DOHH2 (cell line): Measurements from ENCODE around the gene TRAF3.

Source experiments
- EZH2phosphoT487 ChIP-seq: fragments of 200-600 bp; sonication (generic); IDR thresholded peaks from 2 replicates; pipeline ENCODE4 v1.6.1; 2017; ENCODE audit warnings: borderline replicate concordance, mild to moderate bottlenecking, antibody characterized with exemption, low read length, moderate library complexity, mixed read lengths
- TF ChIP-seq, protein P1 (sequence below): fragments of 200-600 bp; sonication (generic); IDR thresholded peaks from one replicate; pipeline ENCODE4 v1.5.1; 2014; ENCODE audit warnings: antibody characterized with exemption, mild to moderate bottlenecking, low read depth, low read length; ENCODE audit not compliant: poor library complexity, severe bottlenecking

DNA sequence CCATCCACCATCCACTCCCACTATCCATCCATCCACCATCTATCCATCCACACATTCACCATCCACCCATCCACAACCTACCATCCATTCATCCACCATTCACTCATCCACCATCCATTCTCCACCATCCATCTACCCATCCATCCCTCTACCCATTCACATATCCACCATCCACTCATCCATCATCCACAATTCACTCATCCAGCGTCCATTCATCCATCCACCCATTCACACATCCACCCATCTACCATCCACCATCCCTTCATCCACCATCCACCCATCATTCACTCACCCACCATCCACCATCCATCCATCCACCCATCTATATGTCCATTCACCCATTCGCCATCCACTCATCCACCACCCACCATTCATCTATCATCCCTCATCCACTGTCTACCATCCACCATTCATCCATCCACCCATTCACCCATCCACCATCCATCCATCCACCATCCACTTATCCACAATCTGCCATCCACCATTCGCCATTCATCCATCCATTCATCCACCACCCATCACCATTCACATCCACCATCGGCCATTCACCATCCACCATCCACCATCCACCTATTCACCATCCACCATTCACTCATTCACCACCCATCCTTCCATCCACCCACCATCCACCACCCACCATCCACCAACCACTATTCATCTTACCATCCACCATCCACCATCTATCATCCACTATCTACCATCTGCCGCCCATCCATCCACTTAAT, 143.2 kb downstream of the TRAF3 start:
- TF ChIP-seq, protein P1, sequence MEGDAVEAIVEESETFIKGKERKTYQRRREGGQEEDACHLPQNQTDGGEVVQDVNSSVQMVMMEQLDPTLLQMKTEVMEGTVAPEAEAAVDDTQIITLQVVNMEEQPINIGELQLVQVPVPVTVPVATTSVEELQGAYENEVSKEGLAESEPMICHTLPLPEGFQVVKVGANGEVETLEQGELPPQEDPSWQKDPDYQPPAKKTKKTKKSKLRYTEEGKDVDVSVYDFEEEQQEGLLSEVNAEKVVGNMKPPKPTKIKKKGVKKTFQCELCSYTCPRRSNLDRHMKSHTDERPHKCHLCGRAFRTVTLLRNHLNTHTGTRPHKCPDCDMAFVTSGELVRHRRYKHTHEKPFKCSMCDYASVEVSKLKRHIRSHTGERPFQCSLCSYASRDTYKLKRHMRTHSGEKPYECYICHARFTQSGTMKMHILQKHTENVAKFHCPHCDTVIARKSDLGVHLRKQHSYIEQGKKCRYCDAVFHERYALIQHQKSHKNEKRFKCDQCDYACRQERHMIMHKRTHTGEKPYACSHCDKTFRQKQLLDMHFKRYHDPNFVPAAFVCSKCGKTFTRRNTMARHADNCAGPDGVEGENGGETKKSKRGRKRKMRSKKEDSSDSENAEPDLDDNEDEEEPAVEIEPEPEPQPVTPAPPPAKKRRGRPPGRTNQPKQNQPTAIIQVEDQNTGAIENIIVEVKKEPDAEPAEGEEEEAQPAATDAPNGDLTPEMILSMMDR: no peak
- no peak for TF ChIP-seq EZH2phosphoT487
